Measurements from ENCODE around the gene SPDYE3.

DNA sequence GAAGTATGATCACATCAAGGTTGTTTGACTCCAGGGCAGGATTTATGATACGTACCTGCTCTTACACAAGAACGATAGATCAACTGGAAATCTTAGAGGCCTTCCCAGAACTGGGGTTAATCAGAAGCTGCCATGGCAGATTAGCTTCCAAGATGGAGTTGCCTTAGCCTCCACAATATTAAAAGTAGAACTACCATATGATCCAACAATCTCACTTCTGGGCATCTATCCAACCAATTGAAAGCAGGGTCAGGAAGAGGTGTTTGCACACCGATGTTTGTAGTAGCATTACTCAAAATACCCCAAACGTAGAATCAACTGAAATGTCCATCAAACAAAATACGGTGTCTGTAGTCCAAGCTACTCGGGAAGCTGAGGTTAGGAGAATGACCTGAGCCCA lies 57.0 kb downstream of the SPDYE3 start:
- TF ChIP-seq CTCF (conservative IDR thresholded peaks at IDR 0.05; ENCODE audit: low read depth, low read length) (no peak), EZH2 (IDR thresholded peaks at IDR 0.05; ENCODE audit: borderline replicate concordance, low read depth, low read length, poor library complexity, severe bottlenecking) (no peak)

All from A673 (cell line).